Liver (tissue), 9 donors: Measurements from ENCODE around the gene AAGAB. TPM values are rescaled to one million over a fixed set of nuclear protein-coding genes. Genes with fewer than 3 reads are reported as not detected.

Experiments used
- DNase-seq: peaks from one replicate; pipeline ENCODE4 v3.0.0-alpha.2; 2017; ENCODE audit warnings: low spot score
- H3K27ac ChIP-seq, 2 donors: one replicate each; pipeline ENCODE4 v1.7.0; 2013; ENCODE audit warnings: inconsistent platforms in 2 of 2, low read length in 2 of 2, control low read depth in 1 of 2, low read depth in 1 of 2, mild to moderate bottlenecking in 1 of 2
- H3K27me3 ChIP-seq, 4 donors: one replicate each; pipeline versions ENCODE4 v1.6.1 to v1.7.0; 2013; ENCODE audit warnings: low read length in 3 of 4, inconsistent platforms in 1 of 4, mild to moderate bottlenecking in 1 of 4, moderate library complexity in 1 of 4; ENCODE audit not compliant: control insufficient read depth in 4 of 4, insufficient read depth in 4 of 4
- H3K36me3 ChIP-seq, 4 donors: one replicate each; pipeline versions ENCODE4 v1.6.1 to v1.7.0; 2013; ENCODE audit warnings: low read length in 3 of 4, mild to moderate bottlenecking in 3 of 4, low read depth in 1 of 4, moderate library complexity in 1 of 4; ENCODE audit not compliant: control insufficient read depth in 4 of 4, insufficient read depth in 3 of 4
- H3K4me1 ChIP-seq, 4 donors: one replicate each; pipeline versions ENCODE4 v1.6.1 to v1.7.0; 2013; ENCODE audit warnings: low read length in 3 of 4, mild to moderate bottlenecking in 3 of 4, moderate library complexity in 1 of 4; ENCODE audit not compliant: control insufficient read depth in 4 of 4, insufficient read depth in 4 of 4
- H3K4me3 ChIP-seq, 3 donors: one replicate each; pipeline versions ENCODE4 v1.6.1 to v1.7.0; 2013; ENCODE audit warnings: low read length in 3 of 3, control low read depth in 1 of 3, low read depth in 1 of 3, mild to moderate bottlenecking in 1 of 3
- H3K9ac ChIP-seq, 2 donors: one replicate each; pipeline ENCODE4 v1.7.0; 2013; ENCODE audit warnings: low read length in 2 of 2, mild to moderate bottlenecking in 2 of 2, moderate library complexity in 2 of 2, control low read depth in 1 of 2, low read depth in 1 of 2
- H3K9me3 ChIP-seq, 4 donors: one replicate each; pipeline versions ENCODE4 v1.6.1 to v1.7.0; 2013; ENCODE audit warnings: low read length in 3 of 4; ENCODE audit not compliant: control insufficient read depth in 4 of 4
- CTCF ChIP-seq: fragments of 150-350 bp; IDR thresholded peaks from 2 replicates; pipeline ENCODE4 v1.5.1; 2017; ENCODE audit warnings: improper control_type of control experiment, low read depth, low read length; ENCODE audit not compliant: missing input control
- EGR1 ChIP-seq, 2 donors: IDR thresholded peaks; 2 replicates each; pipeline ENCODE4 v1.6.1; 2016 to 2018; ENCODE audit warnings: antibody characterized with exemption in 2 of 2, low read depth in 2 of 2
- FOXA1 ChIP-seq: IDR thresholded peaks from 2 replicates; pipeline ENCODE4 v1.6.1; 2016; ENCODE audit warnings: antibody characterized with exemption
- FOXA2 ChIP-seq: IDR thresholded peaks from 2 replicates; pipeline ENCODE4 v1.6.1; 2016; ENCODE audit warnings: antibody characterized with exemption
- GABPA ChIP-seq, 2 donors: IDR thresholded peaks in 1 of 2; conservative IDR thresholded peaks in 1 of 2; 2 replicates each; pipeline ENCODE4 v1.6.1; 2016; ENCODE audit warnings: antibody characterized with exemption in 2 of 2, mild to moderate bottlenecking in 1 of 2, moderate library complexity in 1 of 2
- HNF4A ChIP-seq, 2 donors: conservative IDR thresholded peaks; 2 replicates each; pipeline ENCODE4 v1.6.1; 2016; ENCODE audit warnings: antibody characterized with exemption in 2 of 2, mild to moderate bottlenecking in 2 of 2
- HNF4G ChIP-seq: IDR thresholded peaks from 2 replicates; pipeline ENCODE4 v1.6.1; 2016; ENCODE audit warnings: antibody characterized with exemption
- JUND ChIP-seq, 2 donors: IDR thresholded peaks; 2 replicates each; pipeline ENCODE4 v1.6.1; 2016; ENCODE audit warnings: antibody characterized with exemption in 2 of 2
- RAD21 ChIP-seq, 2 donors: IDR thresholded peaks; 2 replicates each; pipeline ENCODE4 v1.6.1; 2016; ENCODE audit warnings: antibody characterized with exemption in 2 of 2, mild to moderate bottlenecking in 2 of 2
- REST ChIP-seq: IDR thresholded peaks from 2 replicates; pipeline ENCODE4 v1.6.1; 2016; ENCODE audit warnings: antibody characterized with exemption, mild to moderate bottlenecking
- RXRA ChIP-seq, 2 donors: IDR thresholded peaks; 2 replicates each; pipeline ENCODE4 v1.6.1; 2017 to 2018; ENCODE audit warnings: antibody characterized with exemption in 2 of 2, mild to moderate bottlenecking in 1 of 2
- SP1 ChIP-seq: IDR thresholded peaks from 2 replicates; pipeline ENCODE4 v1.6.1; 2018; ENCODE audit warnings: antibody characterized with exemption, mild to moderate bottlenecking
- TAF1 ChIP-seq: conservative IDR thresholded peaks from 2 replicates; pipeline ENCODE4 v1.6.1; 2016; ENCODE audit warnings: antibody characterized with exemption, mild to moderate bottlenecking
- YY1 ChIP-seq: IDR thresholded peaks from 2 replicates; pipeline ENCODE4 v1.6.1; 2016; ENCODE audit warnings: antibody characterized with exemption, mild to moderate bottlenecking
- ZBTB33 ChIP-seq: IDR thresholded peaks from 2 replicates; pipeline ENCODE4 v1.6.1; 2016; ENCODE audit warnings: antibody characterized with exemption
- WGBS: extraction: QIAGEN DNeasy Blood & Tissue Kit; methylation state at CpG from one replicate; pipeline ENCODE4 v1.1.7; 2013; 5-methylcytosine and 5-hydroxymethylcytosine counted together
- polyA plus RNA-seq, 2 donors: library from polyadenylated mRNA; stranded (reverse) in 1 of 2; unstranded in 1 of 2; fragments of 200-250 nt in 1 of 2; fragments of >200 nt in 1 of 2; fragmentation: Nextera tagmentation in 1 of 2; extraction: Ambion mirVana in 1 of 2; gene quantifications; one replicate each; pipeline versions ENCODE4 v1.2.1 to v1.2.3, GENCODE V29; 2013 to 2015
- total RNA-seq, 2 donors: library from RNA; depleted of rRNA; stranded (reverse); fragments of >200 nt; gene quantifications; one replicate each; pipeline ENCODE4 v1.2.3, GENCODE V29; 2014
- TF ChIP-seq, protein P1 (sequence below): IDR thresholded peaks from 2 replicates; pipeline ENCODE4 v1.6.1; 2016; ENCODE audit warnings: antibody characterized with exemption
- TF ChIP-seq, protein P2 (sequence below): IDR thresholded peaks from 2 replicates; pipeline ENCODE4 v1.6.1; 2016; ENCODE audit warnings: antibody characterized with exemption
- donor health status: healthy.
- donor health status: healthy.
- donor health status: healthy.
- donor health status: healthy.
- donor health status: healthy.

Gene AAGAB
- total and polyA plus RNA-seq, 4 donors = 3.6 to 22.3 (median 13.0) TPM

DNA sequence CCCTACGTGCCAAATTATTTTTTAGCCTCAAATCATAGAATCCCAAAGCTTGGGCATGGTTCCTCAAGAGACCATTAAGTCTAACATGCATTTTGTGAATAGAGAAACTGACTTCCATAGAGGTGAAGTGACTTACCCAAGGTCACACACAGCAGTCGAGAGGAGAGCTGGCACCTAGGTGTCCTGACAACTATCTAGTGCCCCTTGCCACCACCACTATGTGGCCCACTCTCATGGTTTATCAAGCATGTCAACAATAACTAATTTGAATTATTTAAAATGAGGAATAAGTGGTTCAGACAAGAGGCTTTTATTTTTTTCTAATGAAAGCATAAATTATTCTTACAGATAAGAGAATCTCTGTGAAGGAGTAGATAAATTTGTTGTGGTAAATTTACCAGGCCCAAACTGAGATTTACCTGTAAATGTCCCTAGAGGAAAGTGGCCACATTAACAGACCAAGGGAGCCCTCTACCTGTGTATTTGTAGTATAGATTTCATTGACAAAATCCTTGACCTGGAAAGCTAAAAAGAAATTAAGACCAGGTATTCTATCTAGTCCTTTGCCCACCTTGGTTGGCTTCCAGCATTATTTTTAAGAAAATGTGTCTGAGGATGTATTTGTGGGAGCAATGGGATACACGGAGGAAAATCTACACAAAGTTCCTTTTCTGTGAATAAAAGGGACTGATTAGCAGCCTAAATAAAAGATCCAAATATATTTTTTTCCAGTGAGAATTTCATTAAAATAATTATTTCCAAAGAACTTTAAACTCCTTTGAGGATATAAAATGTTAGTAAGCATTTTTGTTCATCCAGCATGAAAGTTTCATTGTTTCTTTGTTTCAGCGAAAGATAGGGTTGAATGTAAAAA lies 49.3 kb upstream of the AAGAB start:
- no peaks in the 10 kb centered on the region for H3K36me3 ChIP-seq
- no peak overlapping the region for H3K9ac ChIP-seq
- H3K27ac ChIP-seq = no peak overlapping the region
- WGBS = 68% methylated on average over 4 of the region's 4 CpGs
- H3K9me3 ChIP-seq = no peaks in the 10 kb centered on the region
- no peak overlapping the region for H3K4me3 ChIP-seq
- no peaks in the 10 kb centered on the region for H3K27me3 ChIP-seq
- TF ChIP-seq, protein P1, sequence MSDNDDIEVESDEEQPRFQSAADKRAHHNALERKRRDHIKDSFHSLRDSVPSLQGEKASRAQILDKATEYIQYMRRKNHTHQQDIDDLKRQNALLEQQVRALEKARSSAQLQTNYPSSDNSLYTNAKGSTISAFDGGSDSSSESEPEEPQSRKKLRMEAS = no peak
- no peak for TF ChIP-seq ZBTB33
- no peak for TF ChIP-seq HNF4G
- TF ChIP-seq SP1 = no peak
- peak; percentile 63 for TF ChIP-seq CTCF
- TF ChIP-seq YY1 = no peak
- no peak for TF ChIP-seq HNF4A (conservative IDR thresholded peaks at IDR 0.05)
- no peak for TF ChIP-seq JUND (IDR thresholded peaks at IDR 0.05)
- no peak for TF ChIP-seq EGR1 (IDR thresholded peaks at IDR 0.05; ENCODE audit: low read depth in 2 of 2)
- peak; percentile 91 to 92 for TF ChIP-seq RAD21 (IDR thresholded peaks at IDR 0.05)
- TF ChIP-seq, protein P2, sequence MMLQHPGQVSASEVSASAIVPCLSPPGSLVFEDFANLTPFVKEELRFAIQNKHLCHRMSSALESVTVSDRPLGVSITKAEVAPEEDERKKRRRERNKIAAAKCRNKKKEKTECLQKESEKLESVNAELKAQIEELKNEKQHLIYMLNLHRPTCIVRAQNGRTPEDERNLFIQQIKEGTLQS = no peak
- TF ChIP-seq FOXA1 = no peak
- TF ChIP-seq GABPA (IDR thresholded peaks at IDR 0.05 in 1 of 2, conservative IDR thresholded peaks at IDR 0.05 in 1 of 2) = no peak
- H3K4me1 ChIP-seq = no peaks in the 10 kb centered on the region
- no peak for DNase-seq

- WGBS = 86% methylated on average over 2 of the region's 2 CpGs
- Histone ChIP-seq H3K9ac (no peak overlapping the region), H3K36me3 (no peaks in the 10 kb centered on the region), H3K27ac (no peak overlapping the region), H3K9me3 (no peaks in the 10 kb centered on the region), H3K4me3 (no peak overlapping the region), H3K27me3 (no peaks in the 10 kb centered on the region), H3K4me1 (no peaks in the 10 kb centered on the region)
- no peak for TF ChIP-seq GABPA (IDR thresholded peaks at IDR 0.05 in 1 of 2, conservative IDR thresholded peaks at IDR 0.05 in 1 of 2)
- TF ChIP-seq FOXA2 = no peak
- no peak for TF ChIP-seq HNF4G
- TF ChIP-seq, protein P1 = no peak
- no peak for TF ChIP-seq EGR1 (IDR thresholded peaks at IDR 0.05; ENCODE audit: low read depth in 2 of 2)
- no peak for TF ChIP-seq TAF1
- no peak for TF ChIP-seq ZBTB33
- TF ChIP-seq JUND (IDR thresholded peaks at IDR 0.05) = no peak
- TF ChIP-seq RXRA (IDR thresholded peaks at IDR 0.05) = no peak
- TF ChIP-seq RAD21 (IDR thresholded peaks at IDR 0.05) = no peak
- TF ChIP-seq, protein P2 = no peak
- TF ChIP-seq YY1 = no peak
- TF ChIP-seq REST = no peak
- no peak for DNase-seq
These were observed 46.0 kb upstream of the AAGAB start for GRCh38 chr15:67300266-67301025.
